Left lung (tissue), 10 donors: ENCODE measurements around the gene PLD1. TPM values are rescaled to one million over a fixed set of nuclear protein-coding genes. Genes with fewer than 3 reads are reported as not detected.

Experiments
- ATAC-seq: fragments of 200-7000 bp; cut with Tn5 transposase; one replicate; pipeline ENCODE4 v1.9.1; 2020; ENCODE audit warnings: moderate library complexity
- DNase-seq, 4 donors: peaks; one replicate each; pipeline ENCODE4 v3.0.0-alpha.2; 2013 to 2020
- H3K27ac ChIP-seq, 2 donors: fragments of 200-600 bp; sonication (generic) in 1 of 2; one replicate each; pipeline versions ENCODE4 v1.5.0 to v1.8.0; 2020 to 2021
- H3K27me3 ChIP-seq, 2 donors: fragments of 200-600 bp; sonication (generic) in 1 of 2; one replicate each; pipeline versions ENCODE4 v1.5.0 to v1.8.0; 2020 to 2021
- H3K36me3 ChIP-seq, 2 donors: fragments of 200-600 bp; sonication (generic) in 1 of 2; one replicate each; pipeline versions ENCODE4 v1.5.0 to v1.8.0; 2020 to 2021
- H3K4me1 ChIP-seq, 2 donors: fragments of 200-600 bp; one replicate each; pipeline ENCODE4 v1.8.0; 2021
- H3K4me3 ChIP-seq, 2 donors: fragments of 200-600 bp; sonication (generic) in 1 of 2; one replicate each; pipeline versions ENCODE4 v1.5.0 to v1.8.0; 2020 to 2021; ENCODE audit warnings: mild to moderate bottlenecking in 1 of 2
- H3K9me3 ChIP-seq, 2 donors: fragments of 200-600 bp; sonication (generic) in 1 of 2; one replicate each; pipeline versions ENCODE4 v1.5.0 to v1.8.0; 2020 to 2021
- CTCF ChIP-seq, 2 donors: fragments of 200-600 bp; sonication (generic) in 1 of 2; IDR thresholded peaks; one replicate each; pipeline versions ENCODE4 v1.5.0 to v1.8.0; 2021; ENCODE audit warnings: antibody characterized with exemption in 2 of 2
- intact Hi-C, 2 donors: fragments of 100-400 bp; cut with DNase I; formaldehyde crosslinking; loops; one replicate each; pipeline versions ENCODE4 v1.11.2 to v1.14.2; 2022
- polyA plus RNA-seq, 6 donors: library from polyadenylated mRNA; unstranded; fragments of 120-200 nt; gene quantifications; one replicate each; pipeline ENCODE4 v1.2.1, GENCODE V29; 2013; ENCODE audit not compliant: insufficient read length in 6 of 6
- total RNA-seq, 2 donors: library from RNA; stranded (reverse); fragmentation: NEBNext Ultra II Directional; extraction: Animal tissue kit (Norgen Biotek cat#: 25700); gene quantifications; one replicate each; pipeline ENCODE4 v1.2.1, GENCODE V29; 2021
- donor health status: DM: no; HTN: yes; CAD: no.
- donor health status: DM: no; HTN: no; CAD: no.

The PLD1 gene
- total and polyA plus RNA-seq, 8 donors, result 2.9 to 18.7 (median 5.8) TPM

DNA sequence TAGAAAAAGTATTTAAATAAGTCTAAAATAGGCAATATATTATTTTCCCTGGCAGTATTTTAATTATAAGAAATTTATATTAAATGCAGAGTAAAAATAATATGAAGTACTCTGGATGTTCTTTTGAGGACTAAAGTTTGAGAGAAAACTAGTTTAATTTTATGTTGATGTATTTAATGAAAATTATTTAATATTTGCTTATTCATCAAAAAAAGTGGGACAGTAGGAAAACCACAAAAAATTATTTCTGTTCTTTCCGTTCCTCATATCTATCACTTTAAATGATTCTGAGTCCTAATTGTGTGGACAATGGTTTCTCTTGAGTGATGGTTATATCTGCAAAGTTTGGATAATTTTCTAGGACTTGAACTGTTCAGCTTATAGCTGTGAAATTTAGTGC, 202.8 kb downstream of the PLD1 start:
- H3K27me3 ChIP-seq, result no peaks in the 10 kb centered on the region
- no peak for DNase-seq
- H3K27ac ChIP-seq, result no peak overlapping the region
- no peak for TF ChIP-seq CTCF (IDR thresholded peaks at IDR 0.05)
- no peaks in the 10 kb centered on the region for H3K4me1 ChIP-seq
- intact Hi-C loops, result no loop called here
- ATAC-seq, result no peak
- H3K4me3 ChIP-seq, result no peak overlapping the region
- H3K36me3 ChIP-seq, result peaks cover 0 to 34% of the 10 kb centered on the region in 2 donors
- H3K9me3 ChIP-seq, result no peaks in the 10 kb centered on the region

GRCh38 chr3:171606151-171606751, 204.0 kb downstream of the PLD1 start:
- H3K4me3 ChIP-seq, result no peak overlapping the region
- H3K9me3 ChIP-seq, result no peaks in the 10 kb centered on the region
- H3K27me3 ChIP-seq, result no peaks in the 10 kb centered on the region
- intact Hi-C loops, result no loop called here
- no peak for DNase-seq
- H3K36me3 ChIP-seq, result peaks cover 0 to 34% of the 10 kb centered on the region in 2 donors
- TF ChIP-seq CTCF (IDR thresholded peaks at IDR 0.05), result no peak
- ATAC-seq, result no peak
- no peak overlapping the region for H3K27ac ChIP-seq
- H3K4me1 ChIP-seq, result no peaks in the 10 kb centered on the region

DNA sequence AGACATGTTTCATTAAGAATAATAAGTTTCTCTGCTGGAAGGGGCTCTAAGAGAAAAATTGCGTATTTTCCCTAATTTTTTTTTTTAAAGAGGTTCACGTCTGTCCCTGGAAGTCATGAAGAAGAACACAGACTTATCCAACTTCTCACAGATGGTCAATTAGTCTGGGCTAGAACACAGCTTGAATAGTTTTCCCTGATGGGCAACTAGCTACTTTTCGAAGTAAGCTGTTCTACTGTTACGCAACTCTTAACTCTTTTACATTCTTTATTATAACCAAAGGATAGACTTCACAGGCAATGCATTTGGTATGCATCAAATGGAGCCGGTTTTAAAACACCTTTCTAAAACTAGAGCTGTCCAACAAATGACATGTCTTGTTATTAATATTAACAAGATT, 205.9 kb downstream of the PLD1 start:
- H3K4me1 ChIP-seq, result no peaks in the 10 kb centered on the region
- ATAC-seq (no peak), DNase-seq (no peak)
- TF ChIP-seq CTCF (IDR thresholded peaks at IDR 0.05), result no peak
- H3K36me3 ChIP-seq, result peaks cover 0 to 30% of the 10 kb centered on the region in 2 donors
- no peaks in the 10 kb centered on the region for H3K27me3 ChIP-seq
- no peak overlapping the region for H3K27ac ChIP-seq
- H3K9me3 ChIP-seq, result no peaks in the 10 kb centered on the region
- intact Hi-C loops, result no loop called here
- H3K4me3 ChIP-seq, result no peak overlapping the region

- no peaks in the 10 kb centered on the region for H3K9me3 ChIP-seq
- no peaks in the 10 kb centered on the region for H3K4me1 ChIP-seq
- intact Hi-C loops, result no loop called here
- H3K4me3 ChIP-seq, result no peak overlapping the region
- peaks cover 0 to 34% of the 10 kb centered on the region in 2 donors for H3K36me3 ChIP-seq
- DNase-seq (no peak), ATAC-seq (no peak)
- no peak overlapping the region for H3K27ac ChIP-seq
- no peaks in the 10 kb centered on the region for H3K27me3 ChIP-seq
- TF ChIP-seq CTCF (IDR thresholded peaks at IDR 0.05), result no peak
Measured at GRCh38 chr3:171602072-171602471, 208.2 kb downstream of the PLD1 start.

- intact Hi-C loops, result no loop called here
- no peaks in the 10 kb centered on the region for H3K27me3 ChIP-seq
- ATAC-seq (no peak), DNase-seq (no peak)
- H3K9me3 ChIP-seq, result no peaks in the 10 kb centered on the region
- no peak overlapping the region for H3K4me3 ChIP-seq
- peaks cover 0 to 30% of the 10 kb centered on the region in 2 donors for H3K36me3 ChIP-seq
- no peak for TF ChIP-seq CTCF (IDR thresholded peaks at IDR 0.05)
- H3K27ac ChIP-seq, result no peak overlapping the region
- H3K4me1 ChIP-seq, result no peaks in the 10 kb centered on the region
Measured at GRCh38 chr3:171600030-171600429, 210.3 kb downstream of the PLD1 start.
